Keratinocyte (primary cell): ENCODE measurements around the gene CTNND2. TPM values are rescaled to one million over a fixed set of nuclear protein-coding genes. Genes with fewer than 3 reads are reported as not detected.

Experiments used
- DNase-seq: peaks from one replicate; pipeline ENCODE4 v3.0.0-alpha.2; 2011; ENCODE audit warnings: low read depth, missing footprints, low spot score
- FAIRE-seq: peaks from 2 replicates; lab custom pipeline; 2011; peaks lifted over from hg19 to GRCh38; lab: Jason Lieb, UNC
- H2AFZ ChIP-seq: 2 replicates; pipeline ENCODE4 v1.6.0; 2012; ENCODE audit warnings: low read length, control low read depth, inconsistent platforms; ENCODE audit not compliant: control insufficient read depth
- H3K27ac ChIP-seq: 2 replicates; pipeline ENCODE4 v1.5.1; 2011; ENCODE audit warnings: low read length; ENCODE audit not compliant: control insufficient read depth, insufficient read depth
- H3K27me3 ChIP-seq: 3 replicates; pipeline ENCODE4 v1.6.0; 2011; ENCODE audit warnings: low read length; ENCODE audit not compliant: control insufficient read depth, insufficient read depth; ENCODE audit errors: extremely low read depth
- H3K36me3 ChIP-seq, 2 experiments: 2 replicates in 1 of 2; 3 replicates in 1 of 2; pipeline ENCODE4 v1.5.1; 2011; ENCODE audit warnings: low read length in 2 of 2, mild to moderate bottlenecking in 1 of 2; ENCODE audit not compliant: control insufficient read depth in 2 of 2, insufficient read depth in 2 of 2; ENCODE audit errors: extremely low read depth in 1 of 2
- H3K4me1 ChIP-seq: 3 replicates; pipeline ENCODE4 v1.5.1; 2011; ENCODE audit warnings: low read length; ENCODE audit not compliant: control insufficient read depth, insufficient read depth; ENCODE audit errors: extremely low read depth
- H3K4me2 ChIP-seq: 3 replicates; pipeline ENCODE4 v1.6.0; 2011; ENCODE audit warnings: low read depth, low read length; ENCODE audit not compliant: control insufficient read depth, insufficient read depth; ENCODE audit errors: extremely low read depth
- H3K4me3 ChIP-seq, 3 experiments: fragments of 200-600 bp in 1 of 3; sonication (generic) in 1 of 3; 2 replicates in 2 of 3; 3 replicates in 1 of 3; pipeline ENCODE4 v1.5.1; 2011 to 2016; ENCODE audit warnings: low read length in 3 of 3, mild to moderate bottlenecking in 3 of 3, control low read depth in 2 of 3, inconsistent platforms in 1 of 3, low read depth in 1 of 3, mixed read lengths in 1 of 3, mixed run types in 1 of 3, moderate library complexity in 1 of 3; ENCODE audit not compliant: control insufficient read depth in 2 of 3, insufficient read depth in 2 of 3; ENCODE audit errors: extremely low read depth in 1 of 3
- H3K79me2 ChIP-seq: 2 replicates; pipeline ENCODE4 v1.6.0; 2012; ENCODE audit warnings: low read length; ENCODE audit not compliant: control insufficient read depth, insufficient read depth
- H3K9ac ChIP-seq: 3 replicates; pipeline ENCODE4 v1.6.0; 2011; ENCODE audit warnings: low read length; ENCODE audit not compliant: control insufficient read depth, insufficient read depth; ENCODE audit errors: extremely low read depth
- H3K9me1 ChIP-seq: 3 replicates; pipeline ENCODE4 v1.6.0; 2011; ENCODE audit warnings: low read length; ENCODE audit not compliant: control insufficient read depth, insufficient read depth; ENCODE audit errors: extremely low read depth
- H3K9me3 ChIP-seq: 2 replicates; pipeline ENCODE4 v1.5.1; 2012; ENCODE audit warnings: low read depth, low read length; ENCODE audit not compliant: control insufficient read depth
- H4K20me1 ChIP-seq: 3 replicates; pipeline ENCODE4 v1.6.0; 2011; ENCODE audit warnings: low read length; ENCODE audit not compliant: control insufficient read depth, insufficient read depth; ENCODE audit errors: extremely low read depth
- CTCF ChIP-seq, 3 experiments: IDR thresholded peaks in 1 of 3; conservative IDR thresholded peaks in 1 of 3; optimal IDR thresholded peaks in 1 of 3; 2 replicates in 2 of 3; 3 replicates in 1 of 3; pipeline versions ENCODE3 to v1.5.1; 2011; ENCODE audit warnings: low read length in 3 of 3, mild to moderate bottlenecking in 3 of 3, moderate library complexity in 2 of 3, control low read depth in 1 of 3, inconsistent platforms in 1 of 3; ENCODE audit not compliant: insufficient read depth in 2 of 3; ENCODE audit errors: extremely low read depth in 1 of 3
- EZH2 ChIP-seq: IDR thresholded peaks from one replicate; pipeline ENCODE4 v1.6.1; 2012; ENCODE audit warnings: inconsistent platforms, mild to moderate bottlenecking, low read length, moderate library complexity
- dilution Hi-C: fragments of 300-500 bp; cut with MboI; formaldehyde crosslinking; loops from one replicate; pipeline ENCODE4 v1.7.0; 2020; ENCODE audit warnings: low sequenced_read_pairs; ENCODE audit not compliant: extremely low pct_ligation_motif_present
- polyA plus RNA-seq, 5 experiments: library from polyadenylated mRNA; depleted of rRNA in 3 of 5; stranded (reverse) in 3 of 5; stranded (forward) in 1 of 5; unstranded in 1 of 5; fragments of >200 nt; gene quantifications; 1 replicate in 1 of 5; 2 replicates in 3 of 5; 3 replicates in 1 of 5; pipeline versions ENCODE4 v1.2.1 to v1.2.3, GENCODE V29; 2011 to 2012; ENCODE audit warnings: missing spikeins in 2 of 5, low read depth in 1 of 5, low replicate concordance in 1 of 5

Gene CTNND2
- polyA plus RNA-seq, 1 donor (not counting 4 experiments of a cell fraction or from before 2014, with no cell fraction given) = not detected

DNA sequence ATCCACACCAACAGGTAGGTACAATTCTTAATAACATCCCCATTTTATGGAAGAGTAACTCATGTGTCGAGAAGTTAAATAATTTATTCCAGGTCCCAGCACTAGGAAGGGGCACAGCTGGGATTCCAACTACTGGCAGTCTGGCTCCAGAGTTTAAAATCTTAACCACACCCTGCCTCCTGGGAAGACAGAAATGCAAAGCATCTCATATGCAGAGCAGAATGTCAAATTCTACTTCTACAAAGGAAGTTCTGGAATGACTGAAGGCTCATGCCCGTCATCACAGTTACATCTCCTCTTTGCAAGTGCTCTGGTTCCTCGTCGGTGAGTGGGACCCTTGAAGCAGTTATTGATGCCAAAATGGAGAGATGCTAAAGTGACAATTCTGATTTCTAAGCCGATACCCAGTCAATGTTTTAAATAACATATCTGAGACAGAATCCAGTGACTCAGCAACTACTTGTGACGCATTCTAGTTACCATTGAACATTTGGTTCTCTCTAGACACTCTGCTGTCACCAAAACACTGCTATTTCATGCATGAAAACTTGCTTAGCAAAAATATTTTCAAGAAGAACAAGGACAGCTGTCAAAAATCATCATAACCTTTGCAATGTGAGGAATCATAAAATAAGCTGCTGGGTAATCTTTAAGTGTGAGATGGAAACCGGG is 412.7 kb downstream of the CTNND2 start:
- no peaks in the 10 kb centered on the region for H3K27me3 ChIP-seq
- no peaks in the 10 kb centered on the region for H4K20me1 ChIP-seq
- dilution Hi-C loops = no loop called here
- no peak for DNase-seq
- no peak overlapping the region for H2AFZ ChIP-seq
- no peak overlapping the region for H3K9ac ChIP-seq
- H3K9me3 ChIP-seq = no peaks in the 10 kb centered on the region
- H3K27ac ChIP-seq = no peak overlapping the region
- TF ChIP-seq CTCF (optimal IDR thresholded peaks at IDR 0.05 in 1 of 3, IDR thresholded peaks at IDR 0.05 in 1 of 3, conservative IDR thresholded peaks at IDR 0.05 in 1 of 3; ENCODE audit: extremely low read depth in 1 of 3, insufficient read depth in 2 of 3, low read length in 3 of 3) (no peak), EZH2 (no peak)
- no peaks in the 10 kb centered on the region for H3K9me1 ChIP-seq
- no peaks in the 10 kb centered on the region for H3K79me2 ChIP-seq
- no peaks in the 10 kb centered on the region for H3K36me3 ChIP-seq
- H3K4me2 ChIP-seq = no peak overlapping the region
- no peak overlapping the region for H3K4me3 ChIP-seq
- no peaks in the 10 kb centered on the region for H3K4me1 ChIP-seq
- FAIRE-seq = no peak

GRCh38 chr5:11483630-11484029 is 420.6 kb downstream of the CTNND2 start:
- no peaks in the 10 kb centered on the region for H3K79me2 ChIP-seq
- no peaks in the 10 kb centered on the region for H3K27me3 ChIP-seq
- H3K4me2 ChIP-seq = no peak overlapping the region
- H2AFZ ChIP-seq = no peak overlapping the region
- H3K4me1 ChIP-seq = no peaks in the 10 kb centered on the region
- dilution Hi-C loops = no loop called here
- no peaks in the 10 kb centered on the region for H3K9me3 ChIP-seq
- H3K4me3 ChIP-seq = no peak overlapping the region
- H3K27ac ChIP-seq = no peak overlapping the region
- no peak overlapping the region for H3K9ac ChIP-seq
- no peak for DNase-seq
- TF ChIP-seq EZH2 = no peak
- no peak for TF ChIP-seq CTCF (optimal IDR thresholded peaks at IDR 0.05 in 1 of 3, IDR thresholded peaks at IDR 0.05 in 1 of 3, conservative IDR thresholded peaks at IDR 0.05 in 1 of 3; ENCODE audit: extremely low read depth in 1 of 3, insufficient read depth in 2 of 3, low read length in 3 of 3)
- FAIRE-seq = no peak
- no peaks in the 10 kb centered on the region for H3K36me3 ChIP-seq
- H3K9me1 ChIP-seq = no peaks in the 10 kb centered on the region
- no peaks in the 10 kb centered on the region for H4K20me1 ChIP-seq
